GM15510 (cell line): Measurements from ENCODE around the gene ABLIM2.

Experiments
- POLR2A ChIP-seq: IDR thresholded peaks from 3 replicates; pipeline ENCODE4 v1.6.1; 2011; ENCODE audit warnings: borderline replicate concordance; ENCODE audit not compliant: insufficient read length; ENCODE audit errors: extremely low read depth

Gene ABLIM2

DNA sequence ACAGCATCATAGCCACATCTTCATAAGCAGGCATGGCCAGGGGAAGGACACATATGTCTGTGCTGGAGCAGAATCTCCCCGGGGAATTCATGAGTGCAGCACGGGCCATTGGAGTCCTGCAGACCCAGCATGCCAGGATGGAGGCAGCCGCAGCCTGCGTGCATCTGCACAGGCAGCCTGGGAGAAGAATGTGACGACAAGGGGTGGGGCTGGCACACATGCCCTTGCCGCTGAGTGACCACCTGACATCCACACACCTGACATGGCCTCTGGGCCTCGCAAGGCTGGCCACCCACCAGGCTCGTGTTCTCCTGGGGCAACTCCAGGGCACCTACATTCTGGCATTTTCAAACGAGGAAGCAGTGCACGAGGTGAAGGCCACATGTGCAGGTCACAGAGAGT, 152.8 kb downstream of the ABLIM2 start:
- TF ChIP-seq POLR2A = no peak

DNA sequence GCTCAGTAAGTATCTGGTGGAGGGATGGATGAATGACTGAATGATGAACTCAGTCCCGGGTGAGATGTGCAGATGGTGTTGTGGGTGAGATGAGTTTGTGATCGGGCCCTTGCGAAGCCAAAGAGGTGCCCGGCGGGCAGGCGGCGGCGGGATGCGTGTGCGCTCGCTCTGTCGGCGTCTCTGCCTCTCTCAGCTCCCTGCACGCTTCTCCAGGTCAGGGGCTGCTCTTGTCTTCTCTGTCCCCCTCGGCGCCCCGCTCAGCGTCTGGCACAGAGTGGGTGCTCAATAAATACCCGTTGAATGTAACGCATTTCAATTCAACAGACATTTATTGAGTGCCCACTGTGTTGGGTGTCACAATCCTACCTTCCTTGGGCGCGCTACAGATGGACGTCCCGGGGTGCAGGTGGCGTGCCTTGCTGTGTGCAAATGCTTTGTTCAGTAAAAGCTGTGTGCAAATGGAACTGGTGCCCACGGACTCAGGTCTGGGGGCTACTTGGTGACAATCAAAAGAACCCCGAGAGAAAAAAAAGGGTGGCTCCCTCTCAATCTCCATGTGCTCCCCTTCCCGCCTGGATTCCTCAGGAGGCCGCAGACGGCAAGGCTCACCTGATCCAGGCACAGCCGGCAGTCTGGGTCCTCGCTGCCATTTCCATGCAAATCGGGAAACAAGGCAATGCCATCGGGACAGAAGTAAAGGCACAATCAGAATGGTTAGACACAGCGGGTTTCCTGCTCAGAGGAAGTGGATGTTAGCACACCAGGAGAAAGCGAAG, 153.4 kb downstream of the ABLIM2 start:
- TF ChIP-seq POLR2A = no peak

DNA sequence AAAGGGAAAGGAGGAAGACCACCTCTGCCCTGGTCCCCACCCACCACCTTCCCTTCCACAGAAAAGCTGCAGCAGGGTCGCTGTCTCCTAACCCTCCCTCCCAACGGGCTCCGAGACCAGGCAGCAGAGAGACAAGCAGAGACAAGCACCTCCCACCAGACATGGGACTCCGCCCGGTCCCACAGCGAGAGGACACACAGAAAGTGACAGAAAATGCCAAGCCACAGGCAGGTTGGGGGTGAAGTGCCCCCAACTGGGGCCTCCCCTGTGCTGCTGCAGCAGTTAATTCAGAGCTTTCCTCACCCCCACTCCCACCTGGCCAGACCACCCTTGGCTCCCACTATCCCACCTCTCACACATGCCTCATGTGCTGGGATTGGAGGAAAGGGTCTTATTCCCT, 154.5 kb downstream of the ABLIM2 start:
- TF ChIP-seq POLR2A = no peak

DNA sequence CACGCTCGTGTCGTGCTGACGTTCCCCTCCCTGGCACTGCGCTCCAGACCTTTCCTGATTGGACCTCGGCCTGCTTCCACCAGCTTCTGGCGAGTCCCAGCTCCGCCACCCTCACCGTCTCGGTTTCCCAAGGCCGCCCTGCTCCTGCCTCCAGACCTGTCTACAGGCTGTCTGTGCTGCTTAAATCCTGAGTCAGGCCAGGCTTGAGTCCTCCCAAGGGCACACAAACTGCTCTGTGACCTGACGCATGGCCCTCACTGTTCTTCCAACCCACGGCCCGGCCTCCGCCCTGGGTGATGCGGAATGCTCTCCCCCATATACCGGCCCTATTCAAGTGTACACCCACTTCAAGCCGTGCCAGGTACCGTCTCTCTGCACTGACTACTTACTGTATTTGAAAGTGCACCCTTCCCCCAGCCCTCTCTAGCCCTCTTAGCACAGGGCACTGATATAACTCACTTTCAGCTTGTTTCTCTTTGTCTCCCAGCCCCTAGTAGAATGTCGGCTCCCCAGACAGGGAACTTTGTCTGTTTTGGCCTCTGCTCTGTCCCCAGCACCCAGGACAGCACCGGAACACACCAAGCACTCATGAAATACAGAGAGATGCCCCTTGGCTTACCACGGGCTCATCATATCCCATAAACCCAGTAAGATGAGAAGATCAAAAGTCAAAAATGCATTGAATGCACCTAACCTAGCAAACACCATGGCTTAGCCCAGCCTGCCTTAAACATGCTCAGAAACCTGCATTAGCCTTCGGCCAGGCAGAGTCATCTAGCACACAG, 155.9 kb downstream of the ABLIM2 start:
- no peak for TF ChIP-seq POLR2A

- TF ChIP-seq POLR2A = no peak
Measured at GRCh38 chr4:8001564-8002355, 156.9 kb downstream of the ABLIM2 start.

DNA sequence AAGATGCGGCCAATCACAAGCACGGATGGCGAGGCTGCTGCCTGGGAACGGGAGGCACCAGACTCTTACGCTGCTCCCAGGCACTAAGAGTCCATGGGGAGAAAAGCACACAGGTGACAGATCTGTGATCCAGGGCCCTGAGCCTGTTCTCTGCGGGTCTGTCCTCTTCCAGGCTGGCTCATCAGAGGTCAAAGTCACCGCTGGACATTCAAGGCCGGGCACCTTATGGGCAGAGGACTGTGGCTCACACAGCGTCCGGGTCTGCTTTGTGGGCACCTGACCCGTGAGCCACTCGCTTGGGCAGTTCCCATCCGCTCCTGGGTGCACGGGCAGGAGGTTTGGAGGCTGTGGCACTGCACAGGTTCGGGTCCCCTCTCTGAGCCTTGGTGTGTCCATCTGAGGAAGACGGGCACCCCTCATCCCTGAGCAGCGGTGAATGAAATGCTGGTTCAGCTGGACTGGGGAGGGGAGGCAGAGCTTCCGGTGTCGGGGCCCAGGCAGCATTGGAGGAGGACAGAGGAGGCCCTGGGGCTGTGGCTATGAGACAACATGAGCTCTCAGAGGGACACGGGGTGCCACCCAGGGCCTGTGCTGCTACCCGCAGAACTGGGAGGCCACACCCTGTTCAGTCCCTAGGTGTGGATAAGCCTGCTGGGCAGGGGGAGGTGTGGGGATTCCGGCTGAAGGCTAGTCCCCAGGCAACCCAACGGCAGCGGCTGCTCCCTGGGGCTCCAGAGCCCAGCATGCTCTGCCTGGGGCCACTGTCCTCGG, 157.7 kb downstream of the ABLIM2 start:
- no peak for TF ChIP-seq POLR2A

DNA sequence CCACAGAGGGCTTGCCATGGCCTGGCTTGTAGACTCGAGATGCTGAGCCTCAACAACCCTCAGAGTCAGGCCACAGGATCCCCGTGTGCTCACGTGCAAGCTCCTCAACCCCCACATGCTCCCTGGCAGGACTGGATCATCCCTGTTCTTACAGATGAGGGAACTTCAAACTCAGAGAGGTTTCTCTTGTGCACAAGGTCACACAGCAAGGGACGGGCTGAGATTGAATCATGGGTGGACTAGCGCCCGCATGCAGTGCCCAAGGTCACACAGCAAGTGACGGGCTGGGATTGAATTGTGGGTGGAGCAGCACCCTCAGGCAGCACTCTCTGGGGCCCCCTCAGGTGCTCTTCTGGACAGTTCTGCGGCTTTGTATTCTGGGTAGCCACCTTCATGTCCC, 158.4 kb downstream of the ABLIM2 start:
- no peak for TF ChIP-seq POLR2A

GRCh38 chr4:7999695-8000094, 158.9 kb downstream of the ABLIM2 start:
- TF ChIP-seq POLR2A = no peak

GRCh38 chr4:7999279-7999678, 159.3 kb downstream of the ABLIM2 start:
- TF ChIP-seq POLR2A = no peak

DNA sequence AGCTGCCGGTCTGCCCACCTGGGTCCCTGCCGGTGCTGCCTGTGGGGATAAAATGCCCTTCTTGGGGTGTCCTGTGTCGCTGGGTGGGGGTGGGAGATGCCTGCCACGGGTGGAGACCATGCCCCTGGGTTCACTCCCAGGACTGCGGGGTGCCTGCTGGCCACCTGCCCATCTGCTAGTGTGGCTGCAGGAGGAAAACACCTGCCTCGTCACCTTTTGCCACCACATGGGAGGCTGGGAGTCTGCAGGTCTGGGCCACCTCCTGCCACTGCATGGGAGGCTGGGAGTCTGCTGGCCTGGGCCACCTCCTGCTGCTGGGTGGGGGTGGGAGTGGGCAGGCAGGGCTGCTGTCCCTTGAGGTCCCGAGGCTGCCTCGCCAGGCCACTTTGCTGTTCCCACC, 160.2 kb downstream of the ABLIM2 start:
- no peak for TF ChIP-seq POLR2A

GRCh38 chr4:7995866-7996265, 162.7 kb downstream of the ABLIM2 start:
- TF ChIP-seq POLR2A = no peak

DNA sequence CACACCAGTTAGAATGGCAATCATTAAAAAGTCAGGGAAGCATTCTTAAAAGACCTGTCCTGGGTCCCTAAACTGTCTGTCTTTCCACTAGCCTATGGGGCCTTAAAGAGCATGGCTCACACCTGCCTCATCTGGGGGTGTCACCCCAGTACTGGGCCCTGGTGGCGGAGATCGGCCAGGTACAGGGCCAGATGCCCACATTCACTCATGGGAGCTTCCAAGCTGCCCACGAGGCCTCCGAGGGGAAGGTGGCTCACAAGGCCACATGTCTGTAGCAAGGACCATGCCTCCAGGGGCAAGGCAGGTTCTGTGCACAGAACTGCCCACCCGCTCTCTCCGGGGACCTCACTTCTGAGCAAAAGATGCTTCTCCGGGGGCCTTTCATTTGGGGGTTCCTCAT, 163.5 kb downstream of the ABLIM2 start:
- no peak for TF ChIP-seq POLR2A

- no peak for TF ChIP-seq POLR2A
Measured at GRCh38 chr4:7993671-7994070, 164.9 kb downstream of the ABLIM2 start.

- TF ChIP-seq POLR2A = no peak
Measured at GRCh38 chr4:7992846-7993245, 165.8 kb downstream of the ABLIM2 start.
